Activated T-cell treated with anti-CD3 and anti-CD28 coated beads, Interleukin-2, amount 50 U/mL, for 4 hours (primary cell): ENCODE results near the gene PRPF40B. TPM values are rescaled to one million over a fixed set of nuclear protein-coding genes. Genes with fewer than 3 reads are reported as not detected.

Experiments
- ATAC-seq, 2 donors: fragments of 200-7000 bp; cut with Tn5 transposase; one replicate each; pipeline ENCODE4 v1.10.0; 2021
- DNase-seq: peaks from one replicate; pipeline ENCODE4 v3.0.0-alpha.2; 2020
- H3K27me3 Mint-ChIP-seq: one replicate; pipeline ENCODE4 v1.8.0; 2021; ENCODE audit warnings: low read depth, mixed read lengths
- H3K36me3 Mint-ChIP-seq: one replicate; pipeline ENCODE4 v1.8.0; 2022; ENCODE audit warnings: mixed read lengths; ENCODE audit not compliant: insufficient read depth
- H3K4me1 Mint-ChIP-seq: one replicate; pipeline ENCODE4 v1.8.0; 2021; ENCODE audit warnings: low read depth, mixed read lengths
- H3K4me3 Mint-ChIP-seq: one replicate; pipeline ENCODE4 v1.8.0; 2021; ENCODE audit warnings: mild to moderate bottlenecking, moderate library complexity, mixed read lengths
- H3K9me3 Mint-ChIP-seq: one replicate; pipeline ENCODE4 v1.8.0; 2021; ENCODE audit warnings: mixed read lengths
- total RNA-seq, 3 donors: library from RNA; stranded (reverse); gene quantifications; one replicate each; pipeline ENCODE4 v1.2.1, GENCODE V29; 2021

Gene PRPF40B
- total RNA-seq, 3 donors from 2014 or later, result 8.0 to 10.9 (median 10.6) TPM

DNA sequence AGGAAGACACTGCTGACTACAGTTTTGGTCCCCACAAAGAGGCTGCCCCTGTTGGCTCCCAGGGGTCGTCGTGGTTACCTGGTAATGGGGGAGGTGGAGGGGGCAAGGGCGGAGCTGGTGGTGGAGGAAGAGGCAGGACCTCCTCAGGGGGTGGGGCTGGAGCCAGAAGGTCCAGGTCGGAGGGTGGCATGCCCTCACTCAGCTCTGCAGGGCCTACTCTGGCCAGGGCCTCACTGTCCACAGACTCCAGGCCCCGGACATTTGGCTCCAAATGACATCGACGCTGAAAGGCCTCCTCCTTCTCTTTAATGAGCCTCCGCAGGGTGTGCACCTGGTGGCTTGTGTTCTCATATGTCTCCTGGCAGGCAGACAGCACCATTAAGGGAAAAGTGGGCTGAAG lies 28.5 kb downstream of the PRPF40B start:
- H3K4me1 Mint-ChIP-seq, result peaks cover 24% of the 10 kb centered on the region
- H3K4me3 Mint-ChIP-seq, result no peak overlapping the region
- no peaks in the 10 kb centered on the region for H3K9me3 Mint-ChIP-seq
- ATAC-seq (no peak), DNase-seq (no peak)
- no peaks in the 10 kb centered on the region for H3K27me3 Mint-ChIP-seq
- H3K36me3 Mint-ChIP-seq, result peaks cover 42% of the 10 kb centered on the region

DNA sequence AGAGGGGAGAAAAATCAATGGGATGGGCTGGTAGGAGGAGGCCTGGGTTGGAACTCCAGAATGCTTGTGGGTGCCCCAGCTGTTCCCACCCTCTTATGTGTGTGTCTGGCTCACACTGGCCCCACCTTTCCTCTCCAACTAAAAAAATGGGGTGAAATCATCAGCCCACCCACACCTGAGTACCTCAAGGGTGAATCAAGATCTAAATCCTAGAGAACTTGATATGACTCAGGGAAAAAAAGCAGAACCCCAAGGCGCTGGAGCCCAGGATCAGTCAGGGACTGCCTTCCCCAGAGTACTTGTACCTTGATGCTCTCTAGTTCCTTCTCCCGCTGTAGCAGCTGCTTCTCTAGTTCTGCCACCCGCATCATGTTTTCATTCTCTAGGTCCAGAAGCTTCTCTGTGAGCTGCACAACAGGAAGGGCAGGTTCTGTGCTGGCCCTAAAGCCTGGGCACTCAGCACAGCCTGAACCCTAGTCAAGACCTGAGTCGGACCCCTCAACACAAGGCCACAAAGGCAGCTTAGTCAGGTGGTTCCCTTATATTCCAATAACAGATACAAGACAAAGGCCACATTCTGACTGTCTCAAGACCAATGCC lies 29.7 kb downstream of the PRPF40B start:
- Mint-ChIP-seq H3K4me3 (no peak overlapping the region), H3K9me3 (no peaks in the 10 kb centered on the region), H3K27me3 (no peaks in the 10 kb centered on the region), H3K4me1 (peaks cover 31% of the 10 kb centered on the region), H3K36me3 (peaks cover 48% of the 10 kb centered on the region)
- ATAC-seq (no peak), DNase-seq (no peak)

DNA sequence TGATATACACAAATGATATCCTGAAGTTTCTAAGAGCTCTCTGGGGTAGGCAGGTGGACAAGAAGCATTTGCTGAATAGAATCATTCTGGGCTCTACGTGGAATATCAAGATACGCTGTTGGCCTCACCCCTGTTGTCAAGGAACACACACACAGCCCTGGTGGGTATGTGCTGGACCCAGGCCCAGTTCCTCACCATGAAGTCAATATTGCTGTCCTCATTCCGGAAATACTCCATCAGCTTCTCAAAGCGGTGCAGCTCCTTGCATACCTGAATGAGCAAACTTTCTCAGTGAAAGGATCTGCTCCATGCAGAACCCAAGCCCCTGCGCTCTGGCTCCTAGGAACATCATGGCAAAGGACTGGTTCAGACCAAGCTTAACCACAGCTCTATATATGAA lies 31.4 kb downstream of the PRPF40B start:
- peaks cover 39% of the 10 kb centered on the region for H3K36me3 Mint-ChIP-seq
- no peaks in the 10 kb centered on the region for H3K27me3 Mint-ChIP-seq

DNA sequence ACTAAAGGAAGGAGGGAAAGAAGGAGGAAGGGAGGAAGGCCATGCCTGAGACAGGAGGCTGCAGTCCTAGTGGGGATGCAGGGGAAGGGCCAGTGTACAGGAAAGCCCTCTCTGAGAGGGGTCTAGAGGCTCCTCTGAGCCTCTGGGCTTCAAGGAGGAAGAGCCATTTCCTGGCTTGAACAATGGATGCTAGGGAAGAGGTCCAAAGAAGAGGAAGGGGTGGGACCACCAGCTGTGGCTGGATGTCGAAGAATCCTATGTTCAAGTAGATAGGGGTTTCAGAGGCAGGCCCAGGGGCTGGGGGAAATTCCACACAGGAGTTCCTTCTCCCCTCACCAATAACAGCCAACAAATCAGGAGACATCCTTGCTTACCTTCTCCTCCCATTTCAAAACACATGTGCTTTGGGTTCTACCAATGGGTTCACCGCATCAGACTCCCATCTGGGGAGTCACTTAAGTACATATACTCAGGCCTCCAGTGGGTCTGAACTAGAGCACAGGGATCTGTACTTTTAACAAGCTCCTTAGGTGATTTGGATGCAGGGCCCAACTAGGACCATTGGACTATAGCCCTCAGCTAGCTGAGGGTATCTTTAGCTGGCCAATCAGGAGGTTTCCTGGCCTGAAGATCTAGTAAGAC lies 32.4 kb downstream of the PRPF40B start:
- peaks cover 29% of the 10 kb centered on the region for H3K4me1 Mint-ChIP-seq

More for the DNA sequence above, 31.4 kb downstream of the PRPF40B start:
- peaks cover 22% of the 10 kb centered on the region for H3K4me1 Mint-ChIP-seq
- no peak overlapping the region for H3K4me3 Mint-ChIP-seq
- H3K9me3 Mint-ChIP-seq, result no peaks in the 10 kb centered on the region
- DNase-seq (no peak), ATAC-seq (no peak)

DNA sequence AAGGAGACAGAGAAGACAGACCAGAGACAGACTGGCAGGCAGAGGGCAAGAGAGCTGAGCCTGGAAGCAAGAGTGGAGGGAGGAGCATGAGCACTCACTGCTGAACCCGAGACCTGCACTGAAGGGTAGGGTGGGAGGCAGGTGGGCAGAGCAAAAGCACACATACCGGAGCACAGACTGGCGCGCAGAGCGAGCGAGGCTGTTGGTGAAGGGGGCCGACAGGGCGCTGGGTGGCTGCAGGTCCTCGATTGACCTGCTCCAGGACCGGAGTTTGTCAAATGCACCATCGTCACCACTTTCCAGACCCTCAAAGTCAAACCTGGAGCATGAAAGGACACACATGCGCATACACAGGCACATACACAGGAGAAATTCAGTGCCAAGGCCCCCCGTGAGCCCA lies 34.9 kb downstream of the PRPF40B start:
- ATAC-seq, result no peak
- no peak for DNase-seq
- H3K4me3 Mint-ChIP-seq, result no peak overlapping the region
- no peaks in the 10 kb centered on the region for H3K27me3 Mint-ChIP-seq
- no peaks in the 10 kb centered on the region for H3K9me3 Mint-ChIP-seq
- peaks cover 43% of the 10 kb centered on the region for H3K36me3 Mint-ChIP-seq
- H3K4me1 Mint-ChIP-seq, result peaks cover 55% of the 10 kb centered on the region

More for the DNA sequence above, 32.4 kb downstream of the PRPF40B start:
- Mint-ChIP-seq H3K27me3 (no peaks in the 10 kb centered on the region), H3K36me3 (peaks cover 36% of the 10 kb centered on the region), H3K4me3 (no peak overlapping the region), H3K9me3 (no peaks in the 10 kb centered on the region)
- DNase-seq (no peak), ATAC-seq (no peak)

DNA sequence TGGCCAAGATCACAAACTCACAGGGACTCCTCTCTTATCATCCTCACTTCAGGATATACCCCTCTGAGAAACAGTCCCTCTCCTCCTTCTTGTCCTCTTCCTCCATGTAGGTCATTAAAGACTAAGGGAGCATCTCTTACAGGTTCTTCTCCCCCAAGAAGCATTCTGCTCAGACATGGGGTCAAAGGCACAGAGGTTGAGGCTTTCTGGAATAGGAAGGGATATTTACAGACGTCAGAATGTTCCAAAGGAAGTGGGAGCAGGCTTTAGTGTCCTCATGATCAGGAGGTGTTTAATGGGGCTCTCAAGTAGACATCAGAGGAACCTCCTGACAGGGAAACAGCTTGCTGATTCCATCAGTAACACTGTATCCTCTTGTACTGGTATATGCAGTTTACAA lies 36.4 kb downstream of the PRPF40B start:
- peaks cover 36% of the 10 kb centered on the region for H3K36me3 Mint-ChIP-seq
- no peak overlapping the region for H3K4me3 Mint-ChIP-seq
- DNase-seq, result no peak
- ATAC-seq, result no peak
- no peaks in the 10 kb centered on the region for H3K9me3 Mint-ChIP-seq
- H3K27me3 Mint-ChIP-seq, result no peaks in the 10 kb centered on the region
- H3K4me1 Mint-ChIP-seq, result peaks cover 68% of the 10 kb centered on the region

DNA sequence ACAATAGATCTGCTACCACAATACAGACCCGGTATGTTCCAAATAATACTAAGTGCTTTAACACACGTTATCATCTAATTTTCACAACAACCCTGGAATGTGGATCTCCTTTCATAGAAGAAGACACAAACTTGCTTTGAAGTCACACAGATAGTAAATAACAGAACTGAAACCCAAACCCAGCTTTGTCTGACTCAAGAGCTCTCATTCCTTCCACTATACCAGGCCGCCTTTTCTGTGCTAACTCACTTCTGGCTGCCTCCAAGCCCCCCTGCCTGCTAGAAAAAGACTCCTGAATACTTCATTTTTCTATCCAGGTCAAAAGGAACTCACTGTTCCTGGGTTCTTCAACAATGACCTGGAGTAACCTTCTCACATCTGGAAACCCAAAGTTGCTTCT lies 37.8 kb downstream of the PRPF40B start:
- ATAC-seq (peak; percentile 86), DNase-seq (no peak)
- peaks cover 74% of the 10 kb centered on the region for H3K4me1 Mint-ChIP-seq
- peak overlapping the region; percentile 39 for H3K4me3 Mint-ChIP-seq
- peaks cover 35% of the 10 kb centered on the region for H3K36me3 Mint-ChIP-seq
- no peaks in the 10 kb centered on the region for H3K9me3 Mint-ChIP-seq
- no peaks in the 10 kb centered on the region for H3K27me3 Mint-ChIP-seq

DNA sequence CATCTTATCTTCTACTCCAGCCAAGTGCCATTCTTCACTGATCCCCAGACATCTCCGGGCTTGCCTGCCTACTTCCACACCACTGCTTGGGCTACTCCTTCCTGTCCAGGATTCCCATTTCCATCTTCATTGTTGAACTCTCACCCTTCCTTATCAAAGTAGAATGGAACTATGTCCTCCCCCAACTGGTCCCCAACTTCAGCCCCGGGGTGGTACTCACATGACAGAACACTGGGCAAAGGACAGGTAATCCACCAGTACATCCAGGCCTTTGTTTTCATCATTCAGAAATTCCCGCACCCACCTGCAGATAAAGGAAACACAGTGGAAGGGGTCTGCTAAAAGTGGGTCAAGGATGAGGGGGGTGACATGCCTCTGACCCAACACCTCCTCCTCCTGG lies 38.4 kb downstream of the PRPF40B start:
- Mint-ChIP-seq H3K9me3 (no peaks in the 10 kb centered on the region), H3K4me1 (peaks cover 71% of the 10 kb centered on the region), H3K4me3 (peak overlapping the region; percentile 39), H3K27me3 (no peaks in the 10 kb centered on the region), H3K36me3 (peaks cover 34% of the 10 kb centered on the region)
- ATAC-seq, result no peak
- DNase-seq, result no peak

DNA sequence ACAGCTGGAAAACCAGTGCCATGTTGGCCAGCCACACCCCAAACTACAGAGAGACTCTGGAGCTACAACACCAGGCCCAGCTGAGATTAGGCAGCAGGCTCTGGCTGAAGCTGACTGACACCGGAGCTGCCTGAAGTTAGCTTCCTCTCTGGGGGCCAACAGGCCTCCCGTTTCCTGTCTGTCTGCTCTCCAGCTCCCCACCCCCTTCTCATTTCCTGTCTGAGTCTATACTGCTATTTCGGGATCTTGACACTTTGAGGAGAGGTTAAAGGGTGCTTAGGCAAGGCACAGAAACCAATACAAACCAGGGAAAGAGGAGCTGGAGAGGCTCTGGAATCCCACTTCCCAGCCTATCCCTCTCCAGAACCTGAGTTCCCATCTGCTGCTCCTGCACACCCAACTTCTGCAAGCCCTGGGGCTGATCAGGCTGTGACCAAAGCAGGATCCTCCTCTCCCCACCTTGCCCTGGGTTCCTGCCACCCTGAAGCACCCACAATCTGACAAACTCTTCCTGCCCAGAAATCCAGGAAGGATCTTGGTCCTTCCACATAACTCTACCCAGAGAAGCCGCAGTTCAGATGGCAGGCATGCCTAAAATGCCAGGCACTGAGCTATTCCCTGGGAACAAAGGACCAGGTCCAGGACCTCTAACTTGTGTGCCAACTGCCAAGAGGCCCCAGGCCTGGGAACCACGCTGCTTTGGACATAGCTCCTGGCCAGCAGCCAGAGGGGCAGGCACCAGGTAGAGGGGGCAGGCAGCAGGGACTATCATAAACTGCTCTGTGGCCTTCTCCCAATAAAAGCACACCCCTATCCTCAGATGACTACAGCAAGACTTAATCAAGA lies 39.9 kb downstream of the PRPF40B start:
- ATAC-seq (peak; percentile 81), DNase-seq (peak; percentile 62)
- Mint-ChIP-seq H3K4me1 (peaks cover 77% of the 10 kb centered on the region), H3K9me3 (no peaks in the 10 kb centered on the region), H3K4me3 (peak overlapping the region; percentile 60), H3K36me3 (peaks cover 25% of the 10 kb centered on the region), H3K27me3 (no peaks in the 10 kb centered on the region)

DNA sequence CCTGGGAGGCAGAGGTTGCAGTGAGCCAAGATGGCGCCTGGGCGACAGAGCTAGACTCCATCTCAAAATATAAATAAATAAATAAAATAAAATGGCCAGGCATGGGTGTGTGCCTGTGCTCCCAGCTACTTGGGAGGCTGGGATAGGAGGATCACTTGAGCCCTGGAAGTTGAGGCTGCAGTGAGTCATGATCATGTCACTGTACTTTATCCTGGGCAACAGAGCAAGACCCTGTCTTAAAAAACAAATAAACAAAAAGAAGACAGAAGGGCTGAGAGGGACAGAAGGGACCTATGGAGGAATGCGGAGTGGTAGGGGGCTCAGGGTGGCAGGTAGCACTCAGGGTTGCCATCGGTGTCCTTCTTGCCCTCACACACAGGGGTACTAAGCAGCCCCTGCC lies 40.8 kb downstream of the PRPF40B start:
- Mint-ChIP-seq H3K4me3 (no peak overlapping the region), H3K27me3 (no peaks in the 10 kb centered on the region), H3K4me1 (peaks cover 86% of the 10 kb centered on the region), H3K9me3 (no peaks in the 10 kb centered on the region), H3K36me3 (peaks cover 22% of the 10 kb centered on the region)
- DNase-seq (no peak), ATAC-seq (no peak)

DNA sequence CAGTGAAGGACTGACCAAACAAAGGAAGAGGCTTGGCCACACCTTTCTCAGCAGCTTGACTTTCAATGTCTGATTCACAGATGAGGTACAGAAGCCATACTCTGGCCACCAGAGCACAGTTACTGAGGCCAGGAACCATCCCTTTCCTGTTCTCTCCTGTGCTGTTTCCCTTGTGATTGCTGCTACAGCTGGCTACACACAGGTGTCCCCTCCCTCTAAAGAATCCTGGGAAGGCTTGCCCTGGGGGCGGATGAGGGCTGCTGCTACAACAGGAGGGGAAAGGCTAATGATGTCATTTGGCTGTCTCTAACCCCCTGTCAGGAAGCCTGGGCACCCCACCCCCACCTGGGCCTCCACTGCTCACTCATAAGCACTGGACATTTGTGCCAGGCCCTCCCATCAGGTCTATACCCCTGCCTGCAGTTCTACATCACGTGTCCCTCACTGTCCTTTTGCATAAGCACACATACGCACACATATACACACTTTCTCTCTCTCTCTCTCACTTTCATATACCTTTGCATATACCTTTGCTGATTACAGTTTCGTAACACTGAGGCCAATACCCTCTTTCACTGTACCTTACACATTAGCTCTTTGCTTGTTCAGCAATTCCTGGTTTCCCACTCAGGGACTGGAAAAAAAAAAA lies 41.4 kb downstream of the PRPF40B start:
- Mint-ChIP-seq H3K4me3 (no peak overlapping the region), H3K4me1 (peaks cover 90% of the 10 kb centered on the region), H3K36me3 (peaks cover 22% of the 10 kb centered on the region), H3K9me3 (no peaks in the 10 kb centered on the region), H3K27me3 (no peaks in the 10 kb centered on the region)
- DNase-seq (no peak), ATAC-seq (no peak)

DNA sequence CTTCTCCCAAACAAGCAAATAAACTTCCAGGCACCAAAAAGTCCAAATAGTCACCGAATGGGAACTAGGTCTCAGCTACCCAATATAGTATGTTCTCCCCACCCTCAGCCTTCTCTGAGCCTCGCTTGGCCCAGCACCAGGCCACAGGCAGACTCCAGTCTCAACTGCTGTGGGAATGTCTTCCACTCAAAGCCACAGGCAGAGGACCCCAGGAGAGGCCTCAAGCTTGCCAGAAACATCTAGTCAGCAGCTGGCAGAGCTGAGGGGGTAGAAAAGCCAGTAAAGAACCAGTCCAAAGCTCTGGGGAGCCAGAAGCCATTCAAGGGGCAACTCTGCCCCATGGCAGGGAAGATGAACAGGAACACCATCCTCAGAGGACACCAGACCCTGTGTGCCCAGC lies 42.0 kb downstream of the PRPF40B start:
- H3K36me3 Mint-ChIP-seq, result peaks cover 19% of the 10 kb centered on the region
- no peak overlapping the region for H3K4me3 Mint-ChIP-seq
- no peaks in the 10 kb centered on the region for H3K9me3 Mint-ChIP-seq
- ATAC-seq (no peak), DNase-seq (no peak)
- H3K4me1 Mint-ChIP-seq, result peaks cover 93% of the 10 kb centered on the region
- H3K27me3 Mint-ChIP-seq, result no peaks in the 10 kb centered on the region

DNA sequence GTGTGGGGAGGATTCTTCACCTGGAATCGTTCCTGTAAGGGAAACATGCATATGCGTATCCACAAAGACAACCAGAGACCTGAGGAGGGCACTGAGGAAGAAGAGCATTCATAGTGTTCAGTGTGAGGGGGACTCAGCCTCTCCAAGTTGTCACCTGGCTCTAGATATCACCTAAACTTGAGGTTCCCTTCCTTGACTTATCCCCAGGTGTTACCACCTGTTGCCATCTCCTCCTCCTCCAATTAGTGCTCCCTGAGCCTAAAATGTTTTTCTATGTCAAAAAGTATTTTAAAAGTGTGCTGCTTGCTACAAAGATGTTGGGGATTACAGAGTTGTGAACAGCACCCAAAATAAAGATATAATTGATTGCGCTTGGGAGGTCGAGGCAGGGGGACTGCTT lies 42.8 kb downstream of the PRPF40B start:
- Mint-ChIP-seq H3K4me1 (peaks cover 93% of the 10 kb centered on the region), H3K27me3 (no peaks in the 10 kb centered on the region), H3K36me3 (peaks cover 17% of the 10 kb centered on the region), H3K4me3 (no peak overlapping the region), H3K9me3 (no peaks in the 10 kb centered on the region)
- DNase-seq (no peak), ATAC-seq (no peak)

DNA sequence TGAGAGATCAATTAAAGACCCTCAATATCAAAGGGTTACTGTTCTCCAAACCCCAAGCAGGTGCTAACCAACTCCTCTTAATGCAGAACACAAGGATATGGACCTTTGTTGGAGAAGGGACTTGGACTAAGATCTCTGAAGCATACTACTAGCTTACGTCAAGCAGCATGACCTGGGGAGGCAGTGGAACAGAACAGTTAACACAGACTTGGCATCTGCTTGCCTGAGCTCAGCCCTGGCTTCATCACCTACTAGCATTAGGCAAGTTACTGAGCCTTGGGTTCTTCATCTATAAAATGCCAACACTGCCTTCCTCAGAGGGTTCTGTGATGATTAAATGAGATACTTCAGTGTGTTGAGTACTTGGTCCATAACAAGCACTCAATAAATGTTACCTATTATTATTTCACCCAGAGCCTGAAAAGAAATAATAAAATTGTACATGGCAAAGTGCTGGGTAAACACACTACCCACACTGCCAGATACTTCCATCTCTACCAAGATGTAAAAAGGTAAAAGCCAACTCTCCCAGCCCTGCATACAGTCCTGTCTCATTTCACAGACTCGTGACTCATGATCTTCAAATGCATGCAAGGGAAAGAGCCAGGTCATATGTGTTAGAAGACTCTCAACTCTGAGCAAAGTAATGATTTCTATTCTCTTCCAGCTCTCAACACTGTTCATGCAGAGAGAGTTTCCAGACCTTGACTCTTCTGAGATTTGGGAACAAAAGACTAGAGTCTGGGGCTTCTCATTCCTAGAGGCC lies 44.1 kb downstream of the PRPF40B start:
- Mint-ChIP-seq H3K27me3 (no peaks in the 10 kb centered on the region), H3K9me3 (no peaks in the 10 kb centered on the region), H3K36me3 (peaks cover 5% of the 10 kb centered on the region), H3K4me3 (no peak overlapping the region), H3K4me1 (peaks cover 93% of the 10 kb centered on the region)
- no peak for DNase-seq
- ATAC-seq, result peak; percentile 60 to 67
